ENCODE measurements around the gene SEZ6L2. TPM values are rescaled to one million over a fixed set of nuclear protein-coding genes. Genes with fewer than 3 reads are reported as not detected.

The SEZ6L2 gene
- total and polyA plus RNA-seq, 2 of the 13 experiments (the other 11 are each of a cell fraction or from before 2014, with no cell fraction given): 14.9 to 16.9 TPM

- TF ChIP-seq ZNF614 (CRISPR knock-in tag; IDR thresholded peaks at IDR 0.05; ENCODE audit: borderline replicate concordance) (no peak), ZBTB20 (CRISPR knock-in tag; IDR thresholded peaks at IDR 0.05; ENCODE audit: borderline replicate concordance, low read depth) (no peak), IRF2 (CRISPR knock-in tag; IDR thresholded peaks at IDR 0.05) (no peak), ZFP91 (CRISPR knock-in tag; IDR thresholded peaks at IDR 0.05; ENCODE audit: borderline replicate concordance) (peak; percentile 66; the same call in 1 of the 2 replicates), DRAP1 (CRISPR knock-in tag; IDR thresholded peaks at IDR 0.05) (no peak), ARNT2 (CRISPR knock-in tag; IDR thresholded peaks at IDR 0.05; ENCODE audit: low read depth) (no peak), BRF2 (CRISPR knock-in tag; IDR thresholded peaks at IDR 0.05) (no peak), ZNF441 (CRISPR knock-in tag; IDR thresholded peaks at IDR 0.05; ENCODE audit: borderline replicate concordance) (no peak), PATZ1 (CRISPR knock-in tag; IDR thresholded peaks at IDR 0.05) (peak; percentile 49), REST (IDR thresholded peaks at IDR 0.05; ENCODE audit: borderline replicate concordance in 1 of 2, low read depth in 1 of 2, low read length in 2 of 2) (no peak; a peak in 1 of 4 replicates), MXD3 (CRISPR knock-in tag; IDR thresholded peaks at IDR 0.05) (no peak), ADNP (CRISPR knock-in tag; IDR thresholded peaks at IDR 0.05) (no peak; the same call in 1 of the 2 replicates), HIC2 (CRISPR knock-in tag; IDR thresholded peaks at IDR 0.05; ENCODE audit: low read depth) (no peak), ZNF784 (CRISPR knock-in tag; IDR thresholded peaks at IDR 0.05; ENCODE audit: borderline replicate concordance) (0 out of 2 replicates have a peak, but pooled peaks have one; percentile 38)
These were observed 7.6 kb downstream of the SEZ6L2 start (continued) for GRCh38 chr16:29891525-29892457.

Measured in HepG2 (cell line).